ENCODE data around the gene ECHDC1. TPM values are rescaled to one million over a fixed set of nuclear protein-coding genes. Genes with fewer than 3 reads are reported as not detected.

The ECHDC1 gene
- total RNA-seq, 1 experiment from 2014 or later = 60.0 TPM

GRCh38 chr6:127272576-127272975 is 70.8 kb downstream of the ECHDC1 start:
- TF ChIP-seq JUN (CRISPR knock-in tag; IDR thresholded peaks at IDR 0.05) (no peak), ZNF121 (CRISPR knock-in tag; IDR thresholded peaks at IDR 0.05) (no peak), CBFB (CRISPR knock-in tag; IDR thresholded peaks at IDR 0.05; ENCODE audit: low read depth) (no peak), ZNF416 (CRISPR knock-in tag; IDR thresholded peaks at IDR 0.05) (no peak), IRF2 (CRISPR knock-in tag; IDR thresholded peaks at IDR 0.05; ENCODE audit: borderline replicate concordance, low read depth) (no peak), ATF1 (CRISPR knock-in tag; IDR thresholded peaks at IDR 0.05) (no peak), E2F4 (CRISPR knock-in tag; IDR thresholded peaks at IDR 0.05; ENCODE audit: borderline replicate concordance, low read depth) (no peak), NR3C1 (CRISPR knock-in tag; conservative IDR thresholded peaks at IDR 0.05; ENCODE audit: low read depth) (no peak), NR1H2 (CRISPR knock-in tag; IDR thresholded peaks at IDR 0.05) (no peak), MLX (CRISPR knock-in tag; IDR thresholded peaks at IDR 0.05) (no peak), JAZF1 (CRISPR knock-in tag; IDR thresholded peaks at IDR 0.05) (no peak), ZNF425 (CRISPR knock-in tag; conservative IDR thresholded peaks at IDR 0.05) (no peak), ZNF317 (CRISPR knock-in tag; IDR thresholded peaks at IDR 0.05; ENCODE audit: borderline replicate concordance, low read depth) (no peak)
- POLR2A ChIA-PET = no interaction called here
- no peak for ATAC-seq
- H3K4me3 Mint-ChIP-seq = no peak overlapping the region
- no peak overlapping the region for H3K27ac Mint-ChIP-seq
- peaks cover 4% of the 10 kb centered on the region; the same call in 1 of the 2 replicates for H3K36me3 Mint-ChIP-seq
- no peak for DNase-seq (ENCODE audit: low spot score)
- H3K9me3 Mint-ChIP-seq = no peaks in the 10 kb centered on the region
- CTCF ChIA-PET = no interaction called here
- H3K4me1 Mint-ChIP-seq = peaks cover 34% of the 10 kb centered on the region
- H3K27me3 Mint-ChIP-seq (ENCODE audit: low read depth) = no peaks in the 10 kb centered on the region

GRCh38 chr6:127267646-127268625 is 75.5 kb downstream of the ECHDC1 start:
- Mint-ChIP-seq H3K27me3 (ENCODE audit: low read depth) (no peaks in the 10 kb centered on the region), H3K4me1 (peaks cover 37% of the 10 kb centered on the region), H3K4me3 (peak overlapping the region; percentile 99), H3K9me3 (no peaks in the 10 kb centered on the region), H3K27ac (peak overlapping the region; percentile 100), H3K36me3 (peaks cover 4% of the 10 kb centered on the region; the same call in 1 of the 2 replicates)
- ATAC-seq = peak; percentile 6
- CTCF ChIA-PET = interaction anchor here (0.5 to 2.6 kb wide), 7 partner anchors 33 to 248 kb away, joined by 3 to 41 read pairs (median 5); no protein-coding TSS in a partner anchor
- no peak for DNase-seq (ENCODE audit: low spot score)
- POLR2A ChIA-PET = interaction anchor here (1.7 to 1.8 kb wide), 2 partner anchors 21 to 248 kb away, joined by 4 to 17 read pairs; no protein-coding TSS in a partner anchor
- TF ChIP-seq FOXP1 (CRISPR knock-in tag; IDR thresholded peaks at IDR 0.05; ENCODE audit: borderline replicate concordance) (no peak), PRDM15 (CRISPR knock-in tag; IDR thresholded peaks at IDR 0.05) (no peak), HMGA2 (CRISPR knock-in tag; IDR thresholded peaks at IDR 0.05) (no peak), KAT7 (CRISPR knock-in tag; IDR thresholded peaks at IDR 0.05; ENCODE audit: borderline replicate concordance) (no peak), NR3C1 (CRISPR knock-in tag; conservative IDR thresholded peaks at IDR 0.05; ENCODE audit: low read depth) (no peak), GTF2I (CRISPR knock-in tag; conservative IDR thresholded peaks at IDR 0.05) (no peak), ZNF121 (CRISPR knock-in tag; IDR thresholded peaks at IDR 0.05) (no peak), USF2 (CRISPR knock-in tag; IDR thresholded peaks at IDR 0.05) (no peak), SMAD3 (CRISPR knock-in tag; IDR thresholded peaks at IDR 0.05; ENCODE audit: borderline replicate concordance) (no peak), ZMAT4 (CRISPR knock-in tag; IDR thresholded peaks at IDR 0.05) (no peak), NFE2L1 (CRISPR knock-in tag; IDR thresholded peaks at IDR 0.05) (no peak), HMGXB4 (CRISPR knock-in tag; IDR thresholded peaks at IDR 0.05) (no peak)
